Progenitor cell of endocrine pancreas (in vitro differentiated cells): ENCODE measurements around the gene THPO. TPM values are rescaled to one million over a fixed set of nuclear protein-coding genes. Genes with fewer than 3 reads are reported as not detected.

Experiments
- DNase-seq: peaks from one replicate; pipeline ENCODE4 v3.0.0; 2021; ENCODE audit warnings: low spot score; ENCODE audit not compliant: unreplicated experiment
- H3K27ac Mint-ChIP-seq: 2 replicates; pipeline ENCODE4 v1.8.0; 2021; ENCODE audit warnings: mild to moderate bottlenecking, moderate library complexity, mixed read lengths
- H3K27me3 Mint-ChIP-seq: 2 replicates; pipeline ENCODE4 v1.8.0; 2021; ENCODE audit warnings: mixed read lengths
- H3K36me3 Mint-ChIP-seq: 2 replicates; pipeline ENCODE4 v1.8.0; 2022; ENCODE audit warnings: mixed read lengths; ENCODE audit not compliant: insufficient read depth
- H3K4me1 Mint-ChIP-seq: 2 replicates; pipeline ENCODE4 v1.8.0; 2021; ENCODE audit warnings: low read depth, mixed read lengths
- H3K4me3 Mint-ChIP-seq: 2 replicates; pipeline ENCODE4 v1.8.0; 2021; ENCODE audit warnings: low read depth, mild to moderate bottlenecking, moderate library complexity, mixed read lengths
- H3K9me3 Mint-ChIP-seq: 2 replicates; pipeline ENCODE4 v1.8.0; 2021; ENCODE audit warnings: low read depth, mixed read lengths
- CTCF ChIP-seq: fragments of 200-600 bp; sonication (generic); IDR thresholded peaks from one replicate; pipeline ENCODE4 v1.5.0; 2021; ENCODE audit warnings: antibody characterized with exemption, mild to moderate bottlenecking; ENCODE audit not compliant: unreplicated experiment
- total RNA-seq: library from RNA; stranded (reverse); gene quantifications from 2 replicates; pipeline ENCODE4 v1.2.1, GENCODE V29; 2021

Gene THPO
- total RNA-seq, 1 donor from 2014 or later, result 7.1 TPM

DNA sequence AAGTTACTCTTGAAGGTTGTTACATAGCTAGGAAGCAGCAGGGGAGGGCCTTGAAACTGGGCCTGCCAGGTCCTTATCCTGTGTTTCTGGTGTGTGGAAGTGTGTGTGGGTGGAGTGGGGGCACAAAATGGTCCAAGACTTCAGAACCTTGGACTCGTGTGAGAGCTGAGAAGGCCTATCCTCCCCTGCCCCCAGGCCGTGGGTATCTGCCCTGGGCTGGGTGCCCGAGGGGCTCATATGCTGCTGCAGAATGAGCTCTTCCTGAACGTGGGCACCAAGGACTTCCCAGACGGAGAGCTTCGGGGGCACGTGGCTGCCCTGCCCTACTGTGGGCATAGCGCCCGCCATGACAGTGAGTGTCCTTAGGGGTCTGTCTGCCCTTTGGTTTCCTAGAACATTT lies 6.3 kb upstream of the THPO start:
- Mint-ChIP-seq H3K36me3 (no peaks in the 10 kb centered on the region), H3K4me3 (no peak overlapping the region), H3K27ac (no peak overlapping the region), H3K27me3 (peaks cover 35% of the 10 kb centered on the region), H3K4me1 (peaks cover 1% of the 10 kb centered on the region), H3K9me3 (no peaks in the 10 kb centered on the region)
- no peak for TF ChIP-seq CTCF
- no peak for DNase-seq

DNA sequence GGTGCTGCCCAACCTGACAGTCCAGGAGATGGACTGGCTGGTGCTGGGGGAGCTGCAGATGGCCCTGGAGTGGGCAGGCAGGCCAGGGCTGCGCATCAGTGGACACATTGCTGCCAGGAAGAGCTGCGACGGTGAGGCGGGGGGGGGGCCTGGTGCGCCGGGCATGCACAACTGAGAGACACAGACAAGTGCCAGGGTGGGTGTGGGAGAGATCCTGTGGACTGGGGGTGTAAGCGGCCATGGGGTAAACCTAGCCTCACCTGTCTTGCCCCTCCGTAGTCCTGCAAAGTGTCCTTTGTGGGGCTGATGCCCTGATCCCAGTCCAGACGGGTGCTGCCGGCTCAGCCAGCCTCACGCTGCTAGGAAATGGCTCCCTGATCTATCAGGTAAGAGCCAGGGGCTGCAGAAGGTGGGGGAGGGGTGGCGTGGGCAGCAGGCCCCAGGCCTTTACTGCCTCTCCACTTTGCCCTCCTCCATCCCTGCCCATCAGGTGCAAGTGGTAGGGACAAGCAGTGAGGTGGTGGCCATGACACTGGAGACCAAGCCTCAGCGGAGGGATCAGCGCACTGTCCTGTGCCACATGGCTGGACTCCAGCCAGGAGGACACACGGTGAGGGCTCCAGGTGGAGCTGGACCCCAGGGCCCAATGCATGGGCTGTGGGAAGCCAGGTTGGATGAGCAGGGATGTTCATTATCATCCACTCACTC lies 5.2 kb upstream of the THPO start:
- no peaks in the 10 kb centered on the region for H3K9me3 Mint-ChIP-seq
- DNase-seq, result no peak
- no peaks in the 10 kb centered on the region for H3K36me3 Mint-ChIP-seq
- H3K4me3 Mint-ChIP-seq, result no peak overlapping the region
- H3K27me3 Mint-ChIP-seq, result peaks cover 40% of the 10 kb centered on the region
- TF ChIP-seq CTCF, result no peak
- peaks cover 10% of the 10 kb centered on the region for H3K4me1 Mint-ChIP-seq
- H3K27ac Mint-ChIP-seq, result no peak overlapping the region

DNA sequence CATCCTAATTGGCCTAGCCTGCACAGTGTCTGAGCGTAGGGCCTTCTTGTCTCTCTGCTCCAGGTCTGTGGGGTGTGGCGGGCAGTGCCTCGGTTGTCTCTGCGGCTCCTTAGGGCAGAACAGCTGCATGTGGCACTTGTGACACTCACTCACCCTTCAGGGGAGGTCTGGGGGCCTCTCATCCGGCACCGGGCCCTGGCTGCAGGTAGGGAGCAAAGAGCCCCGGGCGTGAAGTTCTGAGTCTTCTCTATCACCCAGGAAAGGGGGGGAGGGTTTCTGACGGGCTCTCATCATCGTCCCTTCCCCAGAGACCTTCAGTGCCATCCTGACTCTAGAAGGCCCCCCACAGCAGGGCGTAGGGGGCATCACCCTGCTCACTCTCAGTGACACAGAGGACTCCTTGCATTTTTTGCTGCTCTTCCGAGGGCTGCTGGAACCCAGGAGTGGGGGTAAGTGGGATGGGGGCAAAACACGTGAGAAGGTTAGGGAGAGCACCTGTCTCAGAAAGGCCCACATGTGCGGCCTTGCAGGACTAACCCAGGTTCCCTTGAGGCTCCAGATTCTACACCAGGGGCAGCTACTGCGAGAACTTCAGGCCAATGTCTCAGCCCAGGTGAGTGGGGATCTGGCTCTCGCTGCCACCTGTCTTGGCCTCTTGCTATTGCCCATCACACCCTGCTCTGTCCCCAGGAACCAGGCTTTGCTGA lies 4.5 kb upstream of the THPO start:
- Mint-ChIP-seq H3K4me3 (no peak overlapping the region), H3K27me3 (peaks cover 40% of the 10 kb centered on the region), H3K4me1 (peaks cover 17% of the 10 kb centered on the region), H3K27ac (no peak overlapping the region), H3K36me3 (no peaks in the 10 kb centered on the region), H3K9me3 (no peaks in the 10 kb centered on the region)
- DNase-seq, result no peak
- no peak for TF ChIP-seq CTCF

GRCh38 chr3:184381261-184382224 lies 3.5 kb upstream of the THPO start:
- no peak for DNase-seq
- H3K27me3 Mint-ChIP-seq, result peaks cover 40% of the 10 kb centered on the region
- no peaks in the 10 kb centered on the region for H3K9me3 Mint-ChIP-seq
- H3K4me3 Mint-ChIP-seq, result peak overlapping the region; percentile 52
- TF ChIP-seq CTCF, result no peak
- H3K4me1 Mint-ChIP-seq, result peaks cover 24% of the 10 kb centered on the region
- no peaks in the 10 kb centered on the region for H3K36me3 Mint-ChIP-seq
- H3K27ac Mint-ChIP-seq, result no peak overlapping the region
